HG03139 (cell line): ENCODE results near the gene LRRC8D.
"Not testable (repeated sequence)": the region's sequence is repeated elsewhere in the genome, so short reads cannot be mapped to it uniquely, and the experiment has no call there.

Source experiments
- ATAC-seq: cut with Tn5 transposase; IDR thresholded peaks from one replicate; pipeline ENCODE4 v1.9.1; 2021; ENCODE audit not compliant: unreplicated experiment

The LRRC8D gene

GRCh38 chr1:89820422-89821321, at the start of gene LRRC8D:
Gene LRRC8D (plus strand): TSS chr1:89821032. CDS start chr1:89933069, 112,037 bp downstream.
- peak; percentile 69 for ATAC-seq

GRCh38 chr1:89771991-89772560, 48.8 kb upstream of the LRRC8D start:
- no peak for ATAC-seq

GRCh38 chr1:89776104-89776503, 44.7 kb upstream of the LRRC8D start:
- not testable (repeated sequence) for ATAC-seq

- ATAC-seq, result not testable (repeated sequence)
Observed at GRCh38 chr1:89777271-89777670, 43.6 kb upstream of the LRRC8D start.

- ATAC-seq, result no peak
Observed at GRCh38 chr1:89779151-89779940, 41.5 kb upstream of the LRRC8D start.

- no peak for ATAC-seq
Observed at GRCh38 chr1:89780721-89781120, 40.1 kb upstream of the LRRC8D start.

- ATAC-seq, result peak; percentile 68
Observed at GRCh38 chr1:89781494-89782126, 39.2 kb upstream of the LRRC8D start.

- ATAC-seq, result no peak
Observed at GRCh38 chr1:89786628-89787214, 34.1 kb upstream of the LRRC8D start.

GRCh38 chr1:89790592-89790991, 30.2 kb upstream of the LRRC8D start:
- no peak for ATAC-seq

GRCh38 chr1:89791064-89791726, 29.6 kb upstream of the LRRC8D start:
- no peak for ATAC-seq

- ATAC-seq, result no peak
Observed at GRCh38 chr1:89794406-89794805, 26.4 kb upstream of the LRRC8D start.

GRCh38 chr1:89795571-89795970, 25.3 kb upstream of the LRRC8D start:
- not testable (repeated sequence) for ATAC-seq

- not testable (repeated sequence) for ATAC-seq
Observed at GRCh38 chr1:89797876-89798275, 23.0 kb upstream of the LRRC8D start.

GRCh38 chr1:89799495-89799894, 21.3 kb upstream of the LRRC8D start:
- ATAC-seq, result no peak

- no peak for ATAC-seq
Observed at GRCh38 chr1:89800022-89800655, 20.7 kb upstream of the LRRC8D start.

- ATAC-seq, result no peak
Observed at GRCh38 chr1:89800718-89801117, 20.1 kb upstream of the LRRC8D start.

GRCh38 chr1:89802051-89802450, 18.8 kb upstream of the LRRC8D start:
- no peak for ATAC-seq

GRCh38 chr1:89802841-89803240, 18.0 kb upstream of the LRRC8D start:
- ATAC-seq, result no peak

- ATAC-seq, result peak; percentile 72
Observed at GRCh38 chr1:89804642-89805237, 16.1 kb upstream of the LRRC8D start.
